Colon (tissue), 2 donors: ENCODE data around the gene DCDC2C.

Source experiments
- FAIRE-seq: peaks from 2 replicates; lab custom pipeline; 2012; peaks lifted over from hg19 to GRCh38; lab: Jason Lieb, UNC
- donor health status: control.
- donor health status: control.

The DCDC2C gene

GRCh38 chr2:3672861-3673678, 30.3 kb upstream of the DCDC2C start:
- no peak for FAIRE-seq

GRCh38 chr2:3674066-3674845, 29.1 kb upstream of the DCDC2C start:
- no peak for FAIRE-seq

- FAIRE-seq = no peak
These were observed 27.7 kb upstream of the DCDC2C start for GRCh38 chr2:3675687-3676086.

- no peak for FAIRE-seq
These were observed 25.9 kb upstream of the DCDC2C start for GRCh38 chr2:3677436-3677835.

GRCh38 chr2:3678212-3678611, 25.2 kb upstream of the DCDC2C start:
- no peak for FAIRE-seq

GRCh38 chr2:3679180-3679579, 24.2 kb upstream of the DCDC2C start:
- no peak for FAIRE-seq

- FAIRE-seq = no peak
These were observed 23.6 kb upstream of the DCDC2C start for GRCh38 chr2:3679616-3680393.

- no peak for FAIRE-seq
These were observed 22.6 kb upstream of the DCDC2C start for GRCh38 chr2:3680548-3681345.

GRCh38 chr2:3681625-3682024, 21.8 kb upstream of the DCDC2C start:
- no peak for FAIRE-seq

GRCh38 chr2:3682811-3683210, 20.6 kb upstream of the DCDC2C start:
- FAIRE-seq = no peak

GRCh38 chr2:3683748-3684454, 19.5 kb upstream of the DCDC2C start:
- no peak for FAIRE-seq

GRCh38 chr2:3689998-3690748, 13.2 kb upstream of the DCDC2C start:
- no peak for FAIRE-seq

- no peak for FAIRE-seq
These were observed 11.0 kb upstream of the DCDC2C start for GRCh38 chr2:3692375-3692774.

- FAIRE-seq = no peak
These were observed 6.8 kb upstream of the DCDC2C start for GRCh38 chr2:3696545-3696944.

GRCh38 chr2:3701071-3701470, 2.3 kb upstream of the DCDC2C start:
- no peak for FAIRE-seq

GRCh38 chr2:3703757-3704355, 481 bp downstream of the DCDC2C start:
- no peak for FAIRE-seq

GRCh38 chr2:3704692-3705091, 1.3 kb downstream of the DCDC2C start:
- FAIRE-seq = no peak

GRCh38 chr2:3705782-3706181, 2.4 kb downstream of the DCDC2C start:
- no peak for FAIRE-seq

- FAIRE-seq = no peak
These were observed 3.5 kb downstream of the DCDC2C start for GRCh38 chr2:3706892-3707291.

- FAIRE-seq = no peak
These were observed 5.2 kb downstream of the DCDC2C start for GRCh38 chr2:3708576-3708975.
